Epithelial cell of esophagus (primary cell): ENCODE results near the gene TMEM270.

Experiments used
- DNase-seq: peaks from one replicate; pipeline ENCODE4 v3.0.0; 2010; ENCODE audit warnings: low read depth
- H3K4me3 ChIP-seq: 2 replicates; pipeline ENCODE4 v1.5.1; 2011; ENCODE audit warnings: mild to moderate bottlenecking, low read length, control low read depth
- TF ChIP-seq, protein P1 (sequence below): IDR thresholded peaks from 2 replicates; pipeline ENCODE4 v1.5.1; 2011; ENCODE audit warnings: low read depth, mild to moderate bottlenecking, low read length, control low read depth, inconsistent platforms; ENCODE audit not compliant: insufficient read depth; ENCODE audit errors: missing control alignments

TMEM270 gene

DNA sequence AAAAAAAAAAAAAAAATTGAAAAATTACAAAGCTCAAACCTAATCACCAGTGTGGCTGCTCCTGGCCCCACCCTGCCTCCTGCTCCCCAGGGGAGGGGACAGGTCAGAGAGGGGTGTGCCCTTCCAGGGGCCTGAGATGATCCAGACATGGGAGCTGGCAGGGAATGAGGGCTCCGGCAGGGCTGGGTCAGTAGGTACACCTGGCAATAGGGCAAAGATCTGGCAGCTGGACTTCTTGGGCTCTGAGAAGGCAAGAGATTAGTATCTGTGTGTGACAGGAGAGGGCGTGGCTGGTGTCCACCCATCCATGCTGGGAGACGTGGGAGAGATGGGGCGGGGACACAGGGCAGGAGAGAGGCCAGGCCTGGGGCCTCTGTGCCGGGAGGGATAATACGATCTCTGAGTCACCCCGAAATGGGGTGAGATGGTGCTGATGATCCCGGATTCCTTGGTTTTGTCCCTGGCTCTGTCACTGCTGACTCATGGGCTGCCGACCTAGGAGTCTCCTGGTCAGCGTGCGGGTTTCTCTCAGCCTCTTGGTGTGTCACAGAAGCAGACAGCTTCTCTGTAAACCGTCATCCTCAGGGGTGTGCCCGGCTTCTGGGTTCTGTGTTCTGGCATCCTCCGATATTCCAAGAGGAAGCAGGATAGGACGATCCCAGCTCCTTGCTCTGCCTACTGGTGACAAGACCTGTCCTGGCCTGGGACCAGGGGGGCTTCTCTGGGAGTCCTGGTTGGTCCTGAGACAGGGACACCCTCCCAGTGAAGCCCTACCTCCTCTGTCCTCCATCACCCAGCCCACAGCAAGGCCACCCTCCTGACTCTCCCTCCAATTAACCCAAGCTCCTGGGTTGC lies 38.4 kb upstream of the TMEM270 start:
- peak; percentile 96 for DNase-seq
- TF ChIP-seq, protein P1, sequence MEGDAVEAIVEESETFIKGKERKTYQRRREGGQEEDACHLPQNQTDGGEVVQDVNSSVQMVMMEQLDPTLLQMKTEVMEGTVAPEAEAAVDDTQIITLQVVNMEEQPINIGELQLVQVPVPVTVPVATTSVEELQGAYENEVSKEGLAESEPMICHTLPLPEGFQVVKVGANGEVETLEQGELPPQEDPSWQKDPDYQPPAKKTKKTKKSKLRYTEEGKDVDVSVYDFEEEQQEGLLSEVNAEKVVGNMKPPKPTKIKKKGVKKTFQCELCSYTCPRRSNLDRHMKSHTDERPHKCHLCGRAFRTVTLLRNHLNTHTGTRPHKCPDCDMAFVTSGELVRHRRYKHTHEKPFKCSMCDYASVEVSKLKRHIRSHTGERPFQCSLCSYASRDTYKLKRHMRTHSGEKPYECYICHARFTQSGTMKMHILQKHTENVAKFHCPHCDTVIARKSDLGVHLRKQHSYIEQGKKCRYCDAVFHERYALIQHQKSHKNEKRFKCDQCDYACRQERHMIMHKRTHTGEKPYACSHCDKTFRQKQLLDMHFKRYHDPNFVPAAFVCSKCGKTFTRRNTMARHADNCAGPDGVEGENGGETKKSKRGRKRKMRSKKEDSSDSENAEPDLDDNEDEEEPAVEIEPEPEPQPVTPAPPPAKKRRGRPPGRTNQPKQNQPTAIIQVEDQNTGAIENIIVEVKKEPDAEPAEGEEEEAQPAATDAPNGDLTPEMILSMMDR, result no peak
- no peak overlapping the region for H3K4me3 ChIP-seq

DNA sequence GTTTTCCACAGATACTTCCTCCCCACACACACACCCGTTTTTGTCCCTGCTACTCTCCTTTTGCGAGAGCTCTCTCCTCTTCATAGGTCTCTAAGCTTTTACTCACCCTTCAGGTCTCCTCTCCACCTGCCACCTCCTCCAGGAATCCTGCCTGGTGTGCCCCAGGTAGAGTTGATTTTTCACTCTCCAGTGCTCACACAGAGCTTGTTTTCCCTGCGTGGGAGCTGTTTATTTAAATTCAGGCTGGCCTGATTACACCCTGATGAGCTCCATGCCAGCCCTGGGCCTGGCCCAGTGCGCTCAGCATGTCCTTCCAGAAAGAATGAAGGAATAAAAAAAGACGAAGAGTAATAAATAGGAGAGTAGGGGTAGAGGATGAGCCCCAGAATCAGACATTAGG lies 37.7 kb upstream of the TMEM270 start:
- TF ChIP-seq, protein P1, result no peak
- H3K4me3 ChIP-seq, result no peak overlapping the region
- DNase-seq, result no peak

DNA sequence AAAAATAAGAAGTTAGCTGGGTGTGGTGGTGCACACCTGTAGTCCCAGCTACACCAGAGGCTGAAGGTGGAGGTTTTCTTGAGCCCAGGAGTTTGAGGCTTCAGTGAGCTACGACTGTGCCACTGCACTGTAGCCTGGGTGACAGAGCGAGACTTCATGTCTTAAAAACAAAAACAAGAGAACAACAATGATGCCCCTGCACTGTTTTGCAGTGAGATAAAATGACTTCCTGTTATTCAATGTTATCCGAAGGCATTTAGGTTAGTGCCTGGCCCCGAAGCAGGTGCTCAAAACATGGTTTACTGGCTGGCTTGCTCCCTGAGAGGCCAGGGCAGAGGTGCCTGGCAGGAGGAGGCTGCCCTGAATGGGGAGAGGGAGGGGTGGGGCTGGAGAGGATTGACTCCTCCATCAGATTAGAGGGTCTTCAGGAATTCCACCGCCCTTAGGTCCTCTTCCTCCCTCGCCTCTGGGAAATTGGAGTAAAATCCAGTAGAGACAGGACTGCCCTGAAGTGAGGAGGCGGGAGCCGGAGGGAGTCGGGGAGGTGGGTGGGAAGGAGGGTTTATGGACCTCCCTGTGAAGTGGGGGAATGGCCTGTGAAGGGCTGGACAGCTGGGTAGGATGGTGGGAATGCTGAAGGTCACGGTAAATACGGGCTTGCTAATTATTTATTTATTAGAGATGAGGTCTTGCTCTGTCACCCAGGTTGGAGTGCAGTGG lies 36.9 kb upstream of the TMEM270 start:
- TF ChIP-seq, protein P1, result no peak
- no peak for DNase-seq
- no peak overlapping the region for H3K4me3 ChIP-seq

DNA sequence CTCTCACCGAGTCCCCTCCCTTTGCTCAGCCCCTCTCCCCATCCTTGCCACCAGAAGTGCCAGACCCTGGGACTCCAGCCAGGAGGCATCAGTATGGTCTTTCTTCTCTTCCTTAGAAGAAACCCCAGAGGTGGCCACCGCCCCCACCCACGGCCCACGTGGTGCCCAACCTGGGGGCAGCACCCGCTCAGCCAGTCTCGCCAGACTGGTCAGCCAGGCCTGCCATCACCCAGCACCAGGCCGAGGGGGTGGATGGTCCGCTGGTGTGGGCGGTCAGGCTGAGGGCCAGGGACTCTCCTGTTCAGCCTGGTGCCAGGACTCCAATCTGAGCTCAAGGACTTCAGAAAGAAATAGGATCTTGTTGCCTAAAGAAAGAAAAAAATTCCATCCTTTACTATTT lies 36.0 kb upstream of the TMEM270 start:
- TF ChIP-seq, protein P1, result no peak
- DNase-seq, result no peak
- no peak overlapping the region for H3K4me3 ChIP-seq

DNA sequence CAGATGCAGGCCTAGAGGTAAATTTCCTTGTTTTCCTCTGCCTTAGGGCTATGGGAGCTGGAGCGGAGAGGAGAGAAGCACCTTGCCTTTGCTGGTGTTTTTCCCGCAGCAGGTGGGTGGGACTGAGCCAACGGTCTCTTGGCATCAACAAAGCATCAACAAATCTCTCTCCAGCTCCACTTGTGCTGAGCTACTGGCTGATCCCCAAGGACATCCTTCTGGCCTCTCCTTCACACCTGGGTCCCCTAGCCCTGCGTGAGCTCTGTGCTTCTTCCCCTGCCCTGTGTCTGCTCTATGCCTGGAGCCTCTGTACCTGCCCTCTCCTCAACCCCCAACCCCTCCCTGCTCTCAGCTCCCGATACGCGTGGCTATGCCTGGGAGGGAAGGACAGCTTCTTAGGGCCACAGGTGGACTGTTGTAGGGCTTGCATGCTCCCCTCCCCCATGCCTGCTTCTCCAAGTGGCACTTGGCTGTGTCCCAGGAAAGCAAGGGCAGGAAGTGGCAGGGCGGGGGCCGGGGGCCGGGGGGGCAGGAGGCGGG lies 33.3 kb upstream of the TMEM270 start:
- no peak overlapping the region for H3K4me3 ChIP-seq
- DNase-seq, result peak; percentile 46
- TF ChIP-seq, protein P1, result no peak

DNA sequence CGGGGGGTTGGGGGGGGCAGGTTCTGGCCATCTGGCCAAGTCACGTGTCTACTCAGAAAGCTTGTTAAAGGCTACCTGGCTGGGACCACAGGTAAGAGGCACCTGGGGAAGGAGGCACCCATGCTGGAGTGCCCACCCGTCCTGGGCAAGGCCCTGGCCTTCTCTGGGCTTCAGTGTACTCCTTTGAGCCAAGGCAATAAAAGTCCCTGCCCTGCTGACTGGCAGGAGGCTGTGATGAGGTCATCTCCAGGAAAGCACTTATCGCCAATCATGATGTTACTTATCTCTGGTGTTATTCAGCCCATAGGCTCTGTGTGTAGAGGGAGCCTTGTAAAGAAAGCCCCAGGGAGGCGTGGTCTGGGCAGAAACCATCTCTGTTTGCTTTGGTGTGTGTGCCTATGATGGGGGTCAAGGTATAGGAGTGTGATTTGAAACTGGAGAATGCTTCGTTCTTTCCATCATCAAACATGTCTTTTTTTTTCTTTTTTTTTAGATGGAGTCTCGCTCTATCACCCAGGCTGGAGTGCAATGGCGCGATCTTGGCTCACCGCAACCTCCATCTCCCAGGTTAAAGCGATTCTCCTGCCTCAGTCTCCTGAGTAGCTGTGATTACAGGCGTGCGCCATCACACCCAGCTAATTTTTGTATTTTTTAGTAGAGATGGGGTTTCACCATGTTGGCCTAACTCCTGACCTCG lies 32.7 kb upstream of the TMEM270 start:
- H3K4me3 ChIP-seq, result no peak overlapping the region
- TF ChIP-seq, protein P1, result no peak
- DNase-seq, result peak; percentile 80
